ENCODE measurements around the gene KCTD2. TPM values are rescaled to one million over a fixed set of nuclear protein-coding genes. Genes with fewer than 3 reads are reported as not detected.

KCTD2 gene
- total and polyA plus RNA-seq, 2 experiments from 2014 or later: 12.7 to 19.1 TPM

GRCh38 chr17:75064040-75064439 lies 17.0 kb downstream of the KCTD2 start:
- Histone ChIP-seq H3K4me1 (ENCODE audit: insufficient read depth) (no peaks in the 10 kb centered on the region), H3K36me3 (replicated peaks; ENCODE audit: insufficient read depth, low read depth) (no peaks in the 10 kb centered on the region)
- DNase-seq (ENCODE audit: low spot score): no peak

GRCh38 chr17:75064460-75064859 lies 17.4 kb downstream of the KCTD2 start:
- WGBS (ENCODE audit: low lambda C conversion rate, missing lambda C conversion rate): 92% methylated on average over 8 of the region's 8 CpGs
- no peaks in the 10 kb centered on the region for H4K20me1 ChIP-seq (ENCODE audit: insufficient read depth, poor library complexity, severe bottlenecking)
- no peaks in the 10 kb centered on the region for H3K36me3 ChIP-seq (replicated peaks; ENCODE audit: insufficient read depth, low read depth)
- H3K79me2 ChIP-seq: peaks cover 6% of the 10 kb centered on the region
- H3K9me2 ChIP-seq (replicated peaks; ENCODE audit: insufficient read depth): no peaks in the 10 kb centered on the region
- no peak for DNase-seq (ENCODE audit: low spot score)
- no peak for TF ChIP-seq EZH2phosphoT487 (IDR thresholded peaks at IDR 0.05; ENCODE audit: low read depth, severe bottlenecking, unreplicated experiment)
- TF ChIP-seq EZH2 (IDR thresholded peaks at IDR 0.05; ENCODE audit: borderline replicate concordance): no peak
- no peak for TF ChIP-seq CTCF (IDR thresholded peaks at IDR 0.05; ENCODE audit: poor library complexity)
- H3K4me1 ChIP-seq (ENCODE audit: insufficient read depth): no peaks in the 10 kb centered on the region
- H3K4me2 ChIP-seq: no peak overlapping the region
- H3K27me3 ChIP-seq: no peaks in the 10 kb centered on the region
- no peak overlapping the region for H2AFZ ChIP-seq
- H3K27ac ChIP-seq: no peak overlapping the region
- no peaks in the 10 kb centered on the region for H3K9me3 ChIP-seq (ENCODE audit: low read depth)
- H3K4me3 ChIP-seq: no peak overlapping the region

More at GRCh38 chr17:75064040-75064439, 17.0 kb downstream of the KCTD2 start:
- WGBS (ENCODE audit: low lambda C conversion rate, missing lambda C conversion rate): 96% methylated on average over 11 of the region's 11 CpGs
- H3K27me3 ChIP-seq: no peaks in the 10 kb centered on the region
- H4K20me1 ChIP-seq (ENCODE audit: insufficient read depth, poor library complexity, severe bottlenecking): no peaks in the 10 kb centered on the region
- H3K4me3 ChIP-seq: no peak overlapping the region
- H2AFZ ChIP-seq: no peak overlapping the region
- no peak overlapping the region for H3K27ac ChIP-seq
- no peaks in the 10 kb centered on the region for H3K9me3 ChIP-seq (ENCODE audit: low read depth)
- TF ChIP-seq CTCF (IDR thresholded peaks at IDR 0.05; ENCODE audit: poor library complexity) (no peak), EZH2 (IDR thresholded peaks at IDR 0.05; ENCODE audit: borderline replicate concordance) (no peak)
- peaks cover 6% of the 10 kb centered on the region for H3K79me2 ChIP-seq
- H3K9me2 ChIP-seq (replicated peaks; ENCODE audit: insufficient read depth): no peaks in the 10 kb centered on the region
- no peak overlapping the region for H3K4me2 ChIP-seq

GRCh38 chr17:75064867-75065561 lies 18.0 kb downstream of the KCTD2 start:
- 95% methylated on average over 18 of the region's 18 CpGs for WGBS (ENCODE audit: low lambda C conversion rate, missing lambda C conversion rate)

More at GRCh38 chr17:75064867-75065561, 18.0 kb downstream of the KCTD2 start:
- no peaks in the 10 kb centered on the region for H3K9me3 ChIP-seq (ENCODE audit: low read depth)
- no peaks in the 10 kb centered on the region for H4K20me1 ChIP-seq (ENCODE audit: insufficient read depth, poor library complexity, severe bottlenecking)
- no peaks in the 10 kb centered on the region for H3K36me3 ChIP-seq (replicated peaks; ENCODE audit: insufficient read depth, low read depth)
- H3K4me2 ChIP-seq: no peak overlapping the region
- H3K4me1 ChIP-seq (ENCODE audit: insufficient read depth): no peaks in the 10 kb centered on the region
- peaks cover 6% of the 10 kb centered on the region for H3K79me2 ChIP-seq
- no peak overlapping the region for H2AFZ ChIP-seq
- H3K27me3 ChIP-seq: no peaks in the 10 kb centered on the region
- peak overlapping the region; percentile 16 for H3K27ac ChIP-seq
- H3K9me2 ChIP-seq (replicated peaks; ENCODE audit: insufficient read depth): no peaks in the 10 kb centered on the region
- H3K4me3 ChIP-seq: no peak overlapping the region
- TF ChIP-seq EZH2phosphoT487 (IDR thresholded peaks at IDR 0.05; ENCODE audit: low read depth, severe bottlenecking, unreplicated experiment) (no peak), EZH2 (IDR thresholded peaks at IDR 0.05; ENCODE audit: borderline replicate concordance) (no peak), CTCF (IDR thresholded peaks at IDR 0.05; ENCODE audit: poor library complexity) (no peak)
- no peak for DNase-seq (ENCODE audit: low spot score)

Data from hepatocyte (in vitro differentiated cells).